Breast epithelium (tissue), 4 donors: Measurements from ENCODE around the gene KLHL17. TPM values are rescaled to one million over a fixed set of nuclear protein-coding genes. Genes with fewer than 3 reads are reported as not detected.

Experiments
- DNase-seq, 2 donors: peaks; one replicate each; pipeline ENCODE4 v3.0.0-alpha.2; 2019; ENCODE audit warnings: low spot score in 2 of 2
- H3K27ac ChIP-seq, 2 donors: fragments of 200-600 bp; sonication (generic) in 1 of 2; one replicate each; pipeline ENCODE4 v1.5.1; 2016 to 2019; ENCODE audit warnings: mild to moderate bottlenecking in 1 of 2
- H3K27me3 ChIP-seq, 2 donors: fragments of 200-600 bp; sonication (generic) in 1 of 2; one replicate each; pipeline versions ENCODE4 v1.5.1 to v1.6.0; 2017 to 2019; ENCODE audit warnings: control low read depth in 1 of 2, mild to moderate bottlenecking in 1 of 2
- H3K36me3 ChIP-seq: fragments of 200-600 bp; one replicate; pipeline ENCODE4 v1.5.1; 2019
- H3K4me1 ChIP-seq, 2 donors: fragments of 200-600 bp; sonication (generic); one replicate each; pipeline ENCODE4 v1.5.1; 2016 to 2019; ENCODE audit warnings: control low read depth in 1 of 2
- H3K4me3 ChIP-seq, 3 donors: fragments of 200-600 bp; sonication (generic); 1 replicate in 2 of 3; 2 replicates in 1 of 3; pipeline ENCODE4 v1.5.1; 2016 to 2019; ENCODE audit warnings: mild to moderate bottlenecking in 3 of 3, moderate library complexity in 2 of 3
- H3K9me3 ChIP-seq, 2 donors: fragments of 200-600 bp; sonication (generic) in 1 of 2; one replicate each; pipeline ENCODE4 v1.5.1; 2016 to 2019; ENCODE audit warnings: control low read depth in 1 of 2
- CTCF ChIP-seq, 3 donors: fragments of 450-650 bp; IDR thresholded peaks; one replicate each; pipeline ENCODE4 v1.5.1; 2016 to 2017; ENCODE audit warnings: antibody characterized with exemption in 3 of 3, mild to moderate bottlenecking in 3 of 3, moderate library complexity in 3 of 3
- POLR2A ChIP-seq: fragments of 450-650 bp; IDR thresholded peaks from one replicate; pipeline ENCODE4 v1.6.1; 2016; ENCODE audit warnings: antibody characterized with exemption, mild to moderate bottlenecking, moderate library complexity
- POLR2AphosphoS5 ChIP-seq, 3 donors: sonication (generic); formaldehyde crosslinking; IDR thresholded peaks; one replicate each; pipeline ENCODE4 v1.6.1; 2017; ENCODE audit warnings: antibody characterized with exemption in 3 of 3
- intact Hi-C: fragments of 100-400 bp; cut with DNase I; formaldehyde crosslinking; loops from one replicate; pipeline ENCODE4 v1.15.1; 2023; ENCODE audit warnings: low total_unique reads
- total RNA-seq, 3 donors: library from RNA; depleted of rRNA; stranded (reverse); fragments of >200 nt; gene quantifications; one replicate each; pipeline ENCODE4 v1.1.0, GENCODE V29; 2016

KLHL17 gene
- total RNA-seq, 3 donors from 2014 or later, result 5.4 to 18.0 (median 10.0) TPM

GRCh38 chr1:934991-935750 is 25.2 kb upstream of the KLHL17 start:
- H3K27me3 ChIP-seq, result peaks cover 5 to 43% of the 10 kb centered on the region in 2 donors

GRCh38 chr1:935751-936231 is 24.6 kb upstream of the KLHL17 start:
- Histone ChIP-seq H3K9me3 (no peaks in the 10 kb centered on the region), H3K27me3 (peaks cover 5 to 48% of the 10 kb centered on the region in 2 donors), H3K4me3 (peak overlapping the region in 1 of 3 donors; percentile 17), H3K27ac (no peak overlapping the region), H3K4me1 (peaks cover 5 to 13% of the 10 kb centered on the region in 2 donors), H3K36me3 (no peaks in the 10 kb centered on the region)
- DNase-seq, result no peak
- intact Hi-C loops, result loop anchor here (1.0 kb wide), 1 partner anchor 44 kb away; no protein-coding TSS in a partner anchor
- TF ChIP-seq CTCF (IDR thresholded peaks at IDR 0.05), result no peak
- no peak for TF ChIP-seq POLR2AphosphoS5 (IDR thresholded peaks at IDR 0.05)
- TF ChIP-seq POLR2A, result no peak

More at GRCh38 chr1:934991-935750, 25.2 kb upstream of the KLHL17 start:
- no peak overlapping the region for H3K27ac ChIP-seq
- TF ChIP-seq POLR2A (no peak), CTCF (IDR thresholded peaks at IDR 0.05) (no peak), POLR2AphosphoS5 (IDR thresholded peaks at IDR 0.05) (no peak)
- no peak for DNase-seq
- H3K4me1 ChIP-seq, result peaks cover 5 to 8% of the 10 kb centered on the region in 2 donors
- no peaks in the 10 kb centered on the region for H3K9me3 ChIP-seq
- no peaks in the 10 kb centered on the region for H3K36me3 ChIP-seq
- H3K4me3 ChIP-seq, result peak overlapping the region in 1 of 3 donors; percentile 17
- intact Hi-C loops, result loop anchor here (1.0 kb wide), 1 partner anchor 44 kb away; no protein-coding TSS in a partner anchor

GRCh38 chr1:936348-937264 is 23.8 kb upstream of the KLHL17 start:
- no peak overlapping the region for H3K4me3 ChIP-seq
- no peak for DNase-seq
- no peaks in the 10 kb centered on the region for H3K36me3 ChIP-seq
- no peaks in the 10 kb centered on the region for H3K9me3 ChIP-seq
- TF ChIP-seq CTCF (IDR thresholded peaks at IDR 0.05) (no peak), POLR2A (no peak), POLR2AphosphoS5 (IDR thresholded peaks at IDR 0.05) (no peak)
- intact Hi-C loops, result loop anchor here (1.0 kb wide), 1 partner anchor 64 kb away; the partner anchor contains the start of gene HES4
- H3K27ac ChIP-seq, result no peak overlapping the region
- H3K4me1 ChIP-seq, result peaks cover 12 to 21% of the 10 kb centered on the region in 2 donors
- H3K27me3 ChIP-seq, result peaks cover 7 to 56% of the 10 kb centered on the region in 2 donors

GRCh38 chr1:937521-937920 is 22.9 kb upstream of the KLHL17 start:
- H3K4me1 ChIP-seq, result peaks cover 21 to 30% of the 10 kb centered on the region in 2 donors
- intact Hi-C loops, result loop anchor here (1.0 kb wide), 1 partner anchor 63 kb away; the partner anchor contains the start of gene HES4
- TF ChIP-seq POLR2AphosphoS5 (IDR thresholded peaks at IDR 0.05) (no peak), CTCF (IDR thresholded peaks at IDR 0.05) (no peak), POLR2A (no peak)

More at GRCh38 chr1:937521-937920, 22.9 kb upstream of the KLHL17 start:
- H3K36me3 ChIP-seq, result no peaks in the 10 kb centered on the region
- no peak for DNase-seq
- peaks cover 14 to 65% of the 10 kb centered on the region in 2 donors for H3K27me3 ChIP-seq
- H3K9me3 ChIP-seq, result no peaks in the 10 kb centered on the region
- H3K4me3 ChIP-seq, result no peak overlapping the region
- H3K27ac ChIP-seq, result no peak overlapping the region
